ENCODE data around the gene TIMM13.

TIMM13 gene

DNA sequence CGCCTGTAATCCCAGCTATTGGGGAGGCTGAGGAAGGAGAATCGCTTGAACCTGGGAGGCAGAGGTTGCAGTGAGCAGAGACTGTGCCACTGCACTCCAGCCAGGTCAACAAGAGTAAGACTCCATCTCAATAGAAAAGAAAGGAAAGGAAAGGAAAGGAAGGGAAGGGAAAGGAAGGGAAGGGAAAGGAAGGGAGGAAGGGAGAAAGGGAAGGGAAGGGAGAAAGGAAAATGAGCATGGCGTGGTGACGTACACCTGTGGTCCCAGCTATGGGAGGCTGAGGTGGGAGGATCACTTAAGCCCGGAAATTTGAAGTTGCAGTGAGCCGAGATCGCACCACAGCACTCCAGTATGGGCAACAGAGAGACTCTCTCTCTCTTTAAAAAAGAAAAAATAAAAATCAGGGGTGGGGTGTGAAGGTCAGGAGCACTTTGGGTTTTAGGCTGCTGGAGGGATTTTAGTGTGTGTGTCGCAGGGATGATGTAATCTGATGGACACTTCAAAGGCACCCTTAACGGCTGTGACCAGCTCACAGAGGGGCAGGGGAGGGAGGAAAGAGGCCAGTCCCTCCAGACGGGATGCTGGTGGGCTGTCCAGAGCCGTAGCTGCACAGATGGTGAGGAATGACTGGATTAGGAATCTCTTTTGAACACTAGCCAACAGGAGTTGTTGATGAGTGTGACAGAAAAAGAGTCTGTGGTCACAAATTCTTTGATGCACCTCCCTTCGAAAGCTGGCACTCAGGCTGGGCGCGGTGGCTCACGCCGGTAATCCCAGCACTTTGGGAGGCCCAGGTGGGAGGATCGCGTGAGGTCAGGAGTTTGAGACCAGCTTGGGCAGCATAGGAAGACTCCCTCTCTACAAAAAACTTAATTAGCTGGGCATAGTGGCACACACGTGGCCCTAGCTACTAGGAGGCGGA, 39.8 kb downstream of the TIMM13 start:
- DNase-seq (ENCODE audit: low read depth in 2 of 3, low spot score in 1 of 3): no peak

DNA sequence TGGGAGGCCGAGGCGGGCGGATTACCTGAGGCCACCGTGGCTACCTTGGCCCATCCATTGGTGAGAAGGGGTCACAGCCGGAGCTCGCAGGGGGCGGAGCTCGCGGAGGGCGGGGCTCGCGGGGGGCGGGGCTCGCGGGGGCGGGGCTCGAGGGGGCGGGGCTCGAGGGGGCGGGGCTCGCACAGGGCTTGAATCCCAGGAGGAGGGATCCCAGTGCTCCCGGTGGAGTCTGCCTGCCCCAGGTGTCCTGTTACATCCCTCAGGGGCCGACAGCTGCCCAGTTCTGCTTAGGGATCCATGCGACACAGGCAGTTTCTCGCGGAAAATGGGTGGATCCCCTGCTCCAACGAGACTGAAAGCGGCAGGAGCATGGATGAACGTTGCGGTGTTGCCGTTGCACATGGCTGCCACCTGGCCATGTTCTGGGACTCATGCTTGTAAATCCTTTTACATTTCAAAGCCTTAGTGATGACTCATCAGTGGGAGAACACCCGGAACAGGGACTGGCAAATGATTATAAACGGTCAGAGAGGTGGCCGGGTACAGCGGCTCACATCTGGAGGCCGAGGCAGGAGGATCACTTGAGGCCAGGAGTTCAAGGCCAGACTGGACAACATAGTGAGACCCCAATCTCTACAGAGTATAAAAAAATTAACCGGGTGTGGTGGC, 42.2 kb downstream of the TIMM13 start:
- no peak for DNase-seq (ENCODE audit: low read depth in 2 of 3, low spot score in 1 of 3)

DNA sequence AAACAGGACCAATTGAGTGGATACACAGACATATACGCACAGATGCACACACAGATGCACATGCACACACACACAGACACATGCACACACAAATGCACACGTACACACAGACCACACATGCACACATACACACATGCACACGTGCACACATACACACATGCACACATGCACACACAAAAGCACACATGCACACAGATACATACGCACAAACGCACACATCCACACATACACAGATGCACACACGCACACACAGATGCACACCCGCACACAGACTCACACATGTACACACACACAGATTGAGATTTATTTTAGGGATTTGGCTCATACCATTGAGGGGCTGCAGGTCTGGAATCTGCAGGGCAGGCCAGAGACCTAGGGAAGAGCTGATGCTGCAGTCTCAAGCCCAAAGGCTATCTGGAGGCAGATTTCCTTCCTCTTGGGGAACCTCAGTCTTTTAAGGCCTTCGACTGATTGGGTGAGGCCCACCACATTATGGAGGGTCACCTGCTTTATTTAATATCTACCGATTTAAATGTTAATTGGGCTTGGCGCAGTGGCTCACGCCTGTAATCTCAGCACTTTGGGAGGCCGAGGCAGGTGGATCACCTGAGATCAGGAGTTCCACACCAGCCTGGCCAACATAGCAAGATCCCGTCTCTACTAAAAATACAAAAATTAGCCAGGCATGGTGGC, 44.7 kb downstream of the TIMM13 start:
- no peak for DNase-seq (ENCODE audit: low read depth in 2 of 3, low spot score in 1 of 3)

- DNase-seq (ENCODE audit: low read depth in 2 of 3, low spot score in 1 of 3): no peak
Observed at GRCh38 chr19:2381148-2381820, 46.1 kb downstream of the TIMM13 start.

- no peak for DNase-seq (ENCODE audit: low read depth in 2 of 3, low spot score in 1 of 3)
Observed at GRCh38 chr19:2380567-2380966, 46.8 kb downstream of the TIMM13 start.

- no peak for DNase-seq (ENCODE audit: low read depth in 2 of 3, low spot score in 1 of 3)
Observed at GRCh38 chr19:2376784-2377519, 50.4 kb downstream of the TIMM13 start.

All from stimulated activated CD4-positive, alpha-beta T cell treated with anti-CD3 and anti-CD28 coated beads, Interleukin-12 subunit alpha, Interleukin-12 subunit beta, amount 100 ng/mL, for 48 hours (primary cell).